Muscle layer of colon (tissue), 2 donors: ENCODE measurements around the gene TIMM10B.

Experiments
- H3K27ac ChIP-seq: one replicate; pipeline ENCODE4 v1.7.0; 2013; ENCODE audit warnings: low read depth, mild to moderate bottlenecking, low read length, moderate library complexity
- H3K27me3 ChIP-seq, 2 donors: one replicate each; pipeline ENCODE4 v1.7.0; 2013; ENCODE audit warnings: low read length in 2 of 2, mild to moderate bottlenecking in 2 of 2; ENCODE audit not compliant: insufficient read depth in 2 of 2, control insufficient read depth in 1 of 2
- H3K36me3 ChIP-seq: one replicate; pipeline ENCODE4 v1.7.0; 2013; ENCODE audit warnings: mild to moderate bottlenecking, low read length; ENCODE audit not compliant: insufficient read depth
- H3K4me1 ChIP-seq: one replicate; pipeline ENCODE4 v1.7.0; 2013; ENCODE audit warnings: mild to moderate bottlenecking, low read length; ENCODE audit not compliant: insufficient read depth
- H3K4me3 ChIP-seq, 2 donors: one replicate each; pipeline ENCODE4 v1.7.0; 2013; ENCODE audit warnings: low read length in 2 of 2, low read depth in 1 of 2, mild to moderate bottlenecking in 1 of 2, moderate library complexity in 1 of 2
- H3K9ac ChIP-seq: one replicate; pipeline ENCODE4 v1.7.0; 2013; ENCODE audit warnings: low read length
- H3K9me3 ChIP-seq: one replicate; pipeline ENCODE4 v1.7.0; 2013; ENCODE audit warnings: mild to moderate bottlenecking, low read length
- donor health status: abdominal sarcoma.
- donor health status: Adenocarcinoma of cecum.

Gene TIMM10B

DNA sequence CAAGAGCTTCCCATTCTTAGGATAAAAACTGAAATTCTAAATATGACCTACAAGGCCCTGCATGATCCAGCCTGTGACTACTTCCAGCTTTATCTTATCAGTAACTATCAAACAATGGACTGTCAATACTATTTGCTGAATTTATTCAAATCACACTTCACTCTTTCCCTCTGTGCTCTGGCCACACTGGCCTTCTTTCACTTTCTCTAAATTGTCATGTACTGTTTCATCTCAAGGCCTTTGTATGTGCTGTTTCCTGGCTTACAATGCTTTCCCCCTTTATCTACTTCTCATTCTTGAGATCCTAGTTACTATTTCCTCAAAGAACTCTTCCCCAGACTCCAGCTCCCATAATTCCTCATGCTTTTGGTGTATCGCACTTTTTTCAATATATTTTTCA lies 5.6 kb downstream of the TIMM10B start:
- H3K9me3 ChIP-seq = no peaks in the 10 kb centered on the region
- no peak overlapping the region for H3K9ac ChIP-seq
- H3K4me3 ChIP-seq = no peak overlapping the region
- H3K27ac ChIP-seq = no peak overlapping the region
- H3K27me3 ChIP-seq = no peaks in the 10 kb centered on the region
- peaks cover 60% of the 10 kb centered on the region for H3K36me3 ChIP-seq
- H3K4me1 ChIP-seq = peaks cover 10% of the 10 kb centered on the region

DNA sequence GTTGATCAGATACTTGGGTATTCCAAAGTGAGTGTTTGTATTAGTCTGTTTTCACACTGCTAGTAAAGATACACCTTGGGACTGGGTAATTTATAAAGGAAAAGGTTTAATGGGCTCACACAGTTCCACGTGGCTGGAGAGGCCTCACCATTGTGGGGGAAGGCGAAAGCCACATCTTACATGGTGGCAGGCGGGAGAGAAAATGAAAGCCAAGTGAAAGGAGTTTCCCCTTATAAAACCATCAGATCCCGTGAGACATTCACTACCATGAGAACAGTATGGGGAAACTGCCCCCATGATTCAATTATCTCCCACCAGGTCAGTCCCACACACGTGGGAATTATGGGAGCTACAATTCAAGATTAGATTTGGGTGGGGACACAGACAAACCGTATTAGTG lies 7.0 kb downstream of the TIMM10B start:
- no peaks in the 10 kb centered on the region for H3K27me3 ChIP-seq
- no peak overlapping the region for H3K27ac ChIP-seq
- no peaks in the 10 kb centered on the region for H3K9me3 ChIP-seq
- no peak overlapping the region for H3K4me3 ChIP-seq
- H3K4me1 ChIP-seq = no peaks in the 10 kb centered on the region
- H3K9ac ChIP-seq = no peak overlapping the region
- H3K36me3 ChIP-seq = peaks cover 46% of the 10 kb centered on the region

DNA sequence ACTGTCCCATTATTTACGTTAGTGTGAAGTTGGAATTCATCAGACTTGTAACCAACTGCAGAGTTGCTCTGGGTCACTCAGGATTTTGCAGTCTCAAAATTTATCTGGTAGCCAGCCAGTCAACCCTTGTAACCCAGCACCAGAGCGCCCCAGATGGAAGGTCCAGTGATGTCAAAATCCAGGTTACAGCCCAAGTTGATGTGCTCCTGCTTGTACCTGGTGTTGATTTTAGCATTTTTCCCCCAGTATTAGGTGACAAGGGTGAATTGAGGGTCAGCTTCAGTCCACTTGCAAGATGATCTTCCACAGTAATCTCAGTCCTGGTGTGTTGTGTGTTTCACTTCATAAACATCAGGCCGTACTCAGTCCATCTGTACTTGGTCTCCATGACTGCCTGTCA lies 7.5 kb downstream of the TIMM10B start:
- no peak overlapping the region for H3K27ac ChIP-seq
- H3K36me3 ChIP-seq = peaks cover 41% of the 10 kb centered on the region
- H3K9ac ChIP-seq = no peak overlapping the region
- no peak overlapping the region for H3K4me3 ChIP-seq
- no peaks in the 10 kb centered on the region for H3K27me3 ChIP-seq
- no peaks in the 10 kb centered on the region for H3K4me1 ChIP-seq
- H3K9me3 ChIP-seq = no peaks in the 10 kb centered on the region

DNA sequence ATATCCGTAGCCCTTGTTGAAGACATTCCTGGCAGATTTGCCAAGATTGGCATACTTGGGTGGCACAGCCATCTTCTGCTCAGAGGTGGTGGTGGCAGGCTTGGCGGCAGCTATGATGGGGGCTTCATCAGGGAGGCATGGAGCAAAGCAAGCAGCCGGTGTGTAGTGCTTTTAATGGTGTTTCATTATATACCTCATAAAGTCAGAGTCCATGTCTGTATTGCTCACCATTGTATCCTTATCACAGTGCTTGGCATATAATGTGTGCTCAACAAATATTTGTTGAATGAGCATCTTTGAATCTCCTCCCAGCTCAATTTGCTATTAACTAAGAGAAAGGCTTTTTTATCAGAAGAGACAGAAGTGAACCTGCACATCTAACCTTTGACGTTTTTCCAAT lies 8.0 kb downstream of the TIMM10B start:
- Histone ChIP-seq H3K36me3 (peaks cover 41% of the 10 kb centered on the region), H3K9me3 (no peaks in the 10 kb centered on the region), H3K27ac (no peak overlapping the region), H3K4me1 (no peaks in the 10 kb centered on the region), H3K9ac (no peak overlapping the region), H3K4me3 (no peak overlapping the region), H3K27me3 (no peaks in the 10 kb centered on the region)

DNA sequence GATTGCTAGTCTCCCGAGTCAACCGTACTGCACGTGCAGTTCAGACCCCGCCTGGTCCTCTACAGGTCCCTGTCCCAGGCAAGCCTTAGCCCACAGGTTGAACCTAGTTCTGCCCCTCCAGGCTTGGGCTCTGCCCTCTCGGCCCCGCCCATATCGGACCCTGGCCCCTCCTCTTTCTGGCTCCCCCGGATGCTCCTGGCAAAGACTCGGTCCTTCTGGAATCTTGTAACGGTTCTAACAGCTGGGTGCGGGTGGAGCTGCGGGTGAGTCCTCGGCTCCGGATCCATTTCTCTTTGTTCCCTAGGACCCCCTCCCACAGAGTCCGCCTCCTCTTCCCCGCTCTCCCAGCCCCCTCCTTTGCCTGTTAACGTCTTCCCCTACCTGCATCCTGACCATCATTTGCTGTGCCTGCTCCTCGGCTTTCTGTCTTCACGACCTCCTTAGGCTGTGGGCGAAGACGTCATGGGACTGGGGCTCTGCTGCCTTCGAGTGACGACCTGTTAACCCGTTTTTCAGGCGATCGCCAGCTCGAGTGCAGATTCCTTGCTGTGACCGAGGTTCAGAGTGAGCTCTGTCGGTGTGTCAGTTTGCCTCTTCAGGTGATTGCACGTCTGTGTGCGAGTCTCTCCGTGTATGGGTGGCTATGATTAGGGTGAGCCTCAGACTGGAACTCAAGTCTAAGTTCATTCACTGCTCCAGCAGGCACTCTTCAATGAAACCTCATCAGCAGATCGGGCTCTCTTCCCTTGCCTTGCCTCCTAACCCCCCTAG lies 16.0 kb downstream of the TIMM10B start, which contains the start of gene DNHD1:
Gene DNHD1, plus strand, starts transcription at position 212 of the 771 bp plus-strand sequence. CDS start 936 bp downstream, outside the sequence.
- H3K4me1 ChIP-seq = peaks cover 14% of the 10 kb centered on the region
- no peaks in the 10 kb centered on the region for H3K27me3 ChIP-seq
- peaks cover 6% of the 10 kb centered on the region for H3K36me3 ChIP-seq
- H3K4me3 ChIP-seq = peak within 1 kb of the TSS; percentile 28 to 30
- H3K9ac ChIP-seq = peak within 1 kb of the TSS; percentile 6
- H3K9me3 ChIP-seq = no peaks in the 10 kb centered on the region
- peak within 1 kb of the TSS; percentile 50 for H3K27ac ChIP-seq

DNA sequence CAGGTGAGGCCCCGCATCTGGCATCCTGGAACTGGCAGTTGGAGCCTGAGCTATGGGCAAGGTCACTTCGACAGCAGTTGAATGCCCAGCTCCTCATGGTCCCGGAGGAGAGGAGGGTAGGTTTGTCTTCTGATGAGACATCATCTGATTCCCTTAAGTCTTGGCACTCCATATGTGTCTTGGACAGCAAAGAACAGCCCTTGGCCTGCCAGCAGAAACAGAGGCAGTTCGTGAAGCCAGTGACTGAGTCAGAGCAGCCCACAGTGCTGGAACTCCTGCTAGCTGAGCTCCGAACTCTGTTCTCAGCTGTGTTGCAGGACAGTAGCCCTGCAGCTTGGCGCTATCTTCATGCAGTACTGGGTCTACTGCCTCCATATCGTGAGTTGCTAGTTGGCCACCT lies 16.8 kb downstream of the TIMM10B start:
- H3K4me1 ChIP-seq = peaks cover 14% of the 10 kb centered on the region
- H3K27ac ChIP-seq = peak overlapping the region; percentile 50
- no peaks in the 10 kb centered on the region for H3K9me3 ChIP-seq
- no peaks in the 10 kb centered on the region for H3K27me3 ChIP-seq
- peaks cover 13% of the 10 kb centered on the region for H3K36me3 ChIP-seq
- H3K9ac ChIP-seq = no peak overlapping the region
- H3K4me3 ChIP-seq = no peak overlapping the region

DNA sequence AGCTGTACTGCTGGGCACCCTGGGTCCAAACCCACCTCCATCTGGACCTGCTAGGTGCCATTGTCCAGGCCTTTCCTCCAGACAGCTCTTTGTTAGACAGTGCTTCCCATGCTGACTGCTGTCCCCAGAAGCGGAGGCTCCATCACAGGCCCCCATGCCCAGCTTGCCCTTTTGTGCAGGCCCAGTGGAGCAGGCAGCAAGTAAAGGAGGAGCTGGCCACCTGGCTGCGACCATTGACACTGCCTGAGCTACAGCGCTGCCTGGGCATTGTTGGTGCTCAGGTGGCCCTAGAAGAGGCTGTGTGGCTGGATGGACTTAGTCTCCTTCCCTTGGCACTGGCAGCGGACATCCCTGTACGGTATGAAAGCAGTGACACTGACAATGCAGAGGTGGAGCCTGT lies 17.2 kb downstream of the TIMM10B start:
- Histone ChIP-seq H3K9me3 (no peaks in the 10 kb centered on the region), H3K36me3 (peaks cover 13% of the 10 kb centered on the region), H3K27me3 (no peaks in the 10 kb centered on the region), H3K27ac (no peak overlapping the region), H3K4me1 (peaks cover 14% of the 10 kb centered on the region), H3K9ac (no peak overlapping the region), H3K4me3 (no peak overlapping the region)

DNA sequence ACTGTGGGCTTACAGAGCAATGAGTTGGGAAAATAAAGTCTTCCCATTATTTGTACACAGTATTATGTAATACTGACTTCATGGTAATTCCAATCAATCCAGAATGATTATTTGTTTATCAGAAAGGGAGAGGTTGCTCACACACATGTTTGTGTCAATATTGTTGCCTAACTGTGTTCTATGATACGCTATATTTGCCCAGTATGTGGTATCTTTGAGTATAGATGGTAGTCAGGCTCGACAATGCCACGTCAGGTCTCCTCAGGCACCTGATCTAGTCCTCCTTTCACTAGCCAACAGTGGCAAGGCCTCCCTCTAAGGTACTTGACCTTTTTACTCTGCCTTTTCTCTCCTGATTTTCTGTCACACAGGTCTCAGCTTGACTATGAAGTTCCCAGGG lies 21.1 kb downstream of the TIMM10B start:
- peaks cover 19% of the 10 kb centered on the region for H3K36me3 ChIP-seq
- no peak overlapping the region for H3K9ac ChIP-seq
- H3K9me3 ChIP-seq = no peaks in the 10 kb centered on the region
- no peak overlapping the region for H3K4me3 ChIP-seq
- no peaks in the 10 kb centered on the region for H3K27me3 ChIP-seq
- H3K4me1 ChIP-seq = peaks cover 13% of the 10 kb centered on the region
- no peak overlapping the region for H3K27ac ChIP-seq

DNA sequence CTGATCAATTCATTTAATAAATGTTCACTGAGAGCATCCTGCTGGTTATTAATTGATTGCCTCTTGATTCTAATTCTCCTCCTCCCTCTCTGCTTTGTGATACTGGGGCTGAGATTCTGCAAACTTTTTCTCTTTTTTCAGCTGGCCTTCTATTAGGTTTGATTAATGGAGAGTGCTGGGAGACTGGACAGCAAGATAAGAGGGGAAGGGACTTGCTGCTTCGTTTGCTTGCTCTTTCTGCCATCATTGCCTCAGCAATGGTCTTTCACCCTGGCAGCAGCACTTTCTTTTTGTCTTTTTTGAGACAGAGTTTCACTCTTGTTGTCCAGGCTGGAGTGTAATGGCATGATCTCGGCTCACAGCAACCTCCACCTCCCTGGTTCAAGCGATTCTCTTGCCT lies 22.9 kb downstream of the TIMM10B start:
- Histone ChIP-seq H3K27ac (no peak overlapping the region), H3K9me3 (no peaks in the 10 kb centered on the region), H3K9ac (no peak overlapping the region), H3K4me3 (no peak overlapping the region), H3K36me3 (peaks cover 12% of the 10 kb centered on the region), H3K27me3 (no peaks in the 10 kb centered on the region), H3K4me1 (no peaks in the 10 kb centered on the region)

DNA sequence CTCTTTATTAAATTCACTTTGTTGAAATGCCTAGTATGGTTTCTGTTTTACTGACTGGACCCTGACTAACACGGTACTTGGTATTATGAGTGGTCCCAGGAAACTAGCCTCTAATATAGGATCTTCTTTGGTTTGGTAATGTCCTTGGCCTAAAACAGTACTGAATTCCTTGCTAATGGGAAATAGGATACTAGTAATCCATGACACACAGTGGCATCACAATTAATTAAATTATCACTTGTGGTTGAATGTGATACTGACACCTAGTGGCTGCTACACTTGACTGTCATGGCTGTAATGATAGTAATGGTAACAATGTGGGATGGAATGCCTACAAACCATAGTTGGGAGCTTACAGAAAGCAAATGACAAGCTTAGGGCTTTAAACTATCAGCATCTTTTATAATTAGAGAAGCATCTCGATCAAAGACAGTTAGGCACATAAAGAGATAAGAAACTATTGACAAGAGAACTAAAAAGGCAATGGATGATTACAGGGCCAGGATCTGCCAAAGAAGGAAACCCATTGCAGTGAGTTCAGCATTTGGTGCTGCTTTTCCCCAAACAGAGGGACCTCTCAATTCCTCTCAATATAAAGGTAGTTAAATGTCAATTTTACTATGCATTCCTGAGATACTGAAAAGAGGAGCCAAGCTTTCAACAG lies 24.4 kb downstream of the TIMM10B start:
- Histone ChIP-seq H3K36me3 (peaks cover 17% of the 10 kb centered on the region), H3K27me3 (no peaks in the 10 kb centered on the region), H3K4me3 (no peak overlapping the region), H3K27ac (no peak overlapping the region), H3K9ac (no peak overlapping the region), H3K4me1 (no peaks in the 10 kb centered on the region), H3K9me3 (no peaks in the 10 kb centered on the region)

DNA sequence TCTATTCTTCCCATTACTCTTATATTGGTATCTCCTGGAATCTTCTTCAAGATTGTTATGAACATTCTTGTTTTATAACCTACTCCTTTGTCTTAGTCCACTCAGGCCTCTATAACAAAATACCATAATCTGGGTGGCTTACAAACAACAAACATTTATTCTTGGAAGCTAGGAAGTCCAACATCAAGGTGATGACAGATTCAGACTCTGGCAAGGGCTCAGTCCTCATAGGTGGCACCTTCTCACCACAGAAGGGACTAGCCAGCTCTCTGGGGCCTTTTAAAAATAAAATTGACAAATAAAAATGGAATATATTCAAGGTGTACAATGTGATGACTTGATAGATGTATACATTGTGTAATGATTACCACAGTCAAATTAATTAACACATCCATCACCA lies 35.6 kb downstream of the TIMM10B start:
- Histone ChIP-seq H3K36me3 (peaks cover 20% of the 10 kb centered on the region), H3K4me3 (no peak overlapping the region), H3K27ac (no peak overlapping the region), H3K27me3 (no peaks in the 10 kb centered on the region), H3K9me3 (no peaks in the 10 kb centered on the region), H3K4me1 (peaks cover 6% of the 10 kb centered on the region), H3K9ac (no peak overlapping the region)

DNA sequence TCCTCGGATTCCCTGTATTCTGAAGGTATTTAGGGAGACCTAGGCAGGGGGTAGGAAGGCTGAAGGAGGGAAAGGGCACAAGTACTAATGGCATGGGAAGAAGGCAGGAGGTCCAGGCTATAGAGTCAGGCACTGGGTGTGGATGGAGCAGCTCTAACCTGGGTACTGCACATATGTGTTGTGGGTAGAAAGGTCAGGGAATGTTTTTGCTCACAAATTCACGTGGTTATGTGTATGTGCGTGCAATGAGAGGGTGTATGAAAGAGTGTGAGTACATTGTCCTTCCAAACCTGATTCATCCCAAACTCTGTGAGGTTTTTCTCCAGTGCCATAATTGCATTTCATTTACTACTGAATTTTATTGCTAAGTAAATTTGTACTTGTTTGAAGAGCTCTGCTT lies 39.0 kb downstream of the TIMM10B start:
- peaks cover 12% of the 10 kb centered on the region for H3K36me3 ChIP-seq
- peaks cover 6% of the 10 kb centered on the region for H3K4me1 ChIP-seq
- no peaks in the 10 kb centered on the region for H3K9me3 ChIP-seq
- H3K4me3 ChIP-seq = no peak overlapping the region
- no peak overlapping the region for H3K27ac ChIP-seq
- no peaks in the 10 kb centered on the region for H3K27me3 ChIP-seq
- no peak overlapping the region for H3K9ac ChIP-seq
